Caco-2 (cell line): Measurements from ENCODE around the gene RTP2. TPM values are rescaled to one million over a fixed set of nuclear protein-coding genes. Genes with fewer than 3 reads are reported as not detected.
A peak's percentile ranks its signal among the peaks of the same experiment; 100 is the strongest.

ENCODE experiments used
- BruUV-seq: library from RNA; stranded (reverse); fragments of 400-500 nt; replicated peaks from 2 replicates; lab custom pipeline; 2021; lab: Mats Ljungman, UMichigan
- CTCF ChIA-PET: fragments of 300-600 bp; sonication (Branson Sonifier 250); formaldehyde crosslinking; loops from one replicate; lab custom pipeline; 2022; ENCODE audit warnings: antibody characterized with exemption; lab: Charles Lee
- POLR2A ChIA-PET: fragments of 300-600 bp; sonication (Branson Sonifier 250); formaldehyde crosslinking; loops from one replicate; lab custom pipeline; 2022; ENCODE audit warnings: antibody characterized with exemption; lab: Charles Lee
- DNase-seq, 2 experiments: peaks; one replicate each; pipeline versions ENCODE4 v3.0.0 to v3.0.0-alpha.2; 2020 to 2022
- H3K27me3 ChIP-seq: replicated peaks from 2 replicates; pipeline ENCODE4 v1.6.0; 2011; ENCODE audit warnings: low read length; ENCODE audit not compliant: control insufficient read depth, insufficient read depth
- H3K36me3 ChIP-seq: 2 replicates; pipeline ENCODE4 v1.5.1; 2011; ENCODE audit warnings: low read length; ENCODE audit not compliant: control insufficient read depth, insufficient read depth
- H3K4me1 ChIP-seq: fragments of 250-450 bp; sonication (Bioruptor Pico); 2 replicates; pipeline ENCODE4 v1.5.1; 2020; ENCODE audit warnings: mild to moderate bottlenecking
- H3K4me3 ChIP-seq: 2 replicates; pipeline ENCODE4 v1.5.1; 2011; ENCODE audit warnings: low read depth, mild to moderate bottlenecking, control low read depth, low read length
- H3K9me3 ChIP-seq: fragments of 250-450 bp; sonication (Bioruptor Pico); 2 replicates; pipeline ENCODE4 v1.5.1; 2020; ENCODE audit warnings: mild to moderate bottlenecking, moderate library complexity
- H3K27ac Mint-ChIP-seq: one replicate; pipeline ENCODE4 v1.8.0; 2022; ENCODE audit warnings: mixed read lengths; ENCODE audit not compliant: unreplicated experiment
- H3K27me3 Mint-ChIP-seq: one replicate; pipeline ENCODE4 v1.8.0; 2022; ENCODE audit warnings: mixed read lengths; ENCODE audit not compliant: insufficient read depth, unreplicated experiment
- H3K36me3 Mint-ChIP-seq: one replicate; pipeline ENCODE4 v1.8.0; 2022; ENCODE audit warnings: mild to moderate bottlenecking, mixed read lengths; ENCODE audit not compliant: insufficient read depth, unreplicated experiment
- H3K4me1 Mint-ChIP-seq: one replicate; pipeline ENCODE4 v1.8.0; 2022; ENCODE audit warnings: low read depth, mixed read lengths; ENCODE audit not compliant: unreplicated experiment
- H3K4me3 Mint-ChIP-seq: one replicate; pipeline ENCODE4 v1.8.0; 2022; ENCODE audit warnings: mild to moderate bottlenecking, moderate library complexity, mixed read lengths; ENCODE audit not compliant: unreplicated experiment
- H3K9me3 Mint-ChIP-seq: one replicate; pipeline ENCODE4 v1.8.0; 2022; ENCODE audit warnings: mixed read lengths; ENCODE audit not compliant: unreplicated experiment
- intact Hi-C: fragments of 100-400 bp; cut with micrococcal nuclease; formaldehyde crosslinking; loops from one replicate; pipeline ENCODE4 v1.10.0; 2022; ENCODE audit not compliant: unreplicated experiment
- total RNA-seq: library from RNA; stranded (reverse); gene quantifications from 2 replicates; pipeline ENCODE4 v1.2.3, GENCODE V29; 2022
- TF ChIP-seq, protein P1 (sequence below), 2 experiments: fragments of 200-600 bp in 1 of 2; IDR thresholded peaks; 1 replicate in 1 of 2; 2 replicates in 1 of 2; pipeline versions ENCODE4 v1.5.1 to v1.8.0; 2011 to 2022; ENCODE audit warnings: antibody characterized with exemption in 1 of 2, control low read depth in 1 of 2, inconsistent platforms in 1 of 2, low read depth in 1 of 2, low read length in 1 of 2, mild to moderate bottlenecking in 1 of 2, moderate library complexity in 1 of 2; ENCODE audit not compliant: insufficient read depth in 1 of 2, severe bottlenecking in 1 of 2, unreplicated experiment in 1 of 2

RTP2 gene
- total RNA-seq, 1 experiment from 2014 or later = not detected

DNA sequence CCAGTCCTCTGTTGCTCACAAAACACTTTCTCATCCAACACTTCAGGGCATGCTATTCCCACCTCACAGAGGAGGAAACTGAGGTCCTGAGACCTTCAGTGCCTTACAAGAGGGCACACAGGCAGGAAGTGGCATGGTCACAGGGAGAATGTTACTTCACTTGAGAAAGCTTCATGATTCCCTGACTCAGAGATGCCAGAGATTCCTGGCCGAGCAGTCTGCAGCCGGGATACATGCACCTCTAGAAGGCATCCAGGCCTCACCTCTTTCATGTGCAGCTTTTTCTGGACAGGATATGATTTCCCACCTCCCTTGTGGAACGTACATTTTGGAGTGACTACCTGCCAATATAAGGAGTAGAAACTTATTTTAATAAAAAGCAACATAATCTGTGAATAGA is 29.3 kb downstream of the RTP2 start:
- CTCF ChIA-PET = no interaction called here
- peaks cover 5% of the 10 kb centered on the region; the same call in 1 of the 2 replicates for H3K4me1 ChIP-seq
- no TSS peak for BruUV-seq
- POLR2A ChIA-PET = no interaction called here
- intact Hi-C loops = no loop called here
- no peak for DNase-seq
- H3K36me3 ChIP-seq = no peaks in the 10 kb centered on the region
- no peaks in the 10 kb centered on the region for H3K4me1 Mint-ChIP-seq
- H3K36me3 Mint-ChIP-seq = peaks cover 6% of the 10 kb centered on the region
- peaks cover 12% of the 10 kb centered on the region for H3K27me3 Mint-ChIP-seq
- H3K27me3 ChIP-seq = no peaks in the 10 kb centered on the region
- H3K9me3 Mint-ChIP-seq = no peaks in the 10 kb centered on the region
- H3K4me3 ChIP-seq = no peak overlapping the region
- H3K4me3 Mint-ChIP-seq = no peak overlapping the region
- H3K27ac Mint-ChIP-seq = no peak overlapping the region
- TF ChIP-seq, protein P1, sequence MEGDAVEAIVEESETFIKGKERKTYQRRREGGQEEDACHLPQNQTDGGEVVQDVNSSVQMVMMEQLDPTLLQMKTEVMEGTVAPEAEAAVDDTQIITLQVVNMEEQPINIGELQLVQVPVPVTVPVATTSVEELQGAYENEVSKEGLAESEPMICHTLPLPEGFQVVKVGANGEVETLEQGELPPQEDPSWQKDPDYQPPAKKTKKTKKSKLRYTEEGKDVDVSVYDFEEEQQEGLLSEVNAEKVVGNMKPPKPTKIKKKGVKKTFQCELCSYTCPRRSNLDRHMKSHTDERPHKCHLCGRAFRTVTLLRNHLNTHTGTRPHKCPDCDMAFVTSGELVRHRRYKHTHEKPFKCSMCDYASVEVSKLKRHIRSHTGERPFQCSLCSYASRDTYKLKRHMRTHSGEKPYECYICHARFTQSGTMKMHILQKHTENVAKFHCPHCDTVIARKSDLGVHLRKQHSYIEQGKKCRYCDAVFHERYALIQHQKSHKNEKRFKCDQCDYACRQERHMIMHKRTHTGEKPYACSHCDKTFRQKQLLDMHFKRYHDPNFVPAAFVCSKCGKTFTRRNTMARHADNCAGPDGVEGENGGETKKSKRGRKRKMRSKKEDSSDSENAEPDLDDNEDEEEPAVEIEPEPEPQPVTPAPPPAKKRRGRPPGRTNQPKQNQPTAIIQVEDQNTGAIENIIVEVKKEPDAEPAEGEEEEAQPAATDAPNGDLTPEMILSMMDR (IDR thresholded peaks at IDR 0.05; ENCODE audit: insufficient read depth in 1 of 2, low read depth in 1 of 2, low read length in 1 of 2, severe bottlenecking in 1 of 2, unreplicated experiment in 1 of 2) = no peak
- no peaks in the 10 kb centered on the region for H3K9me3 ChIP-seq

DNA sequence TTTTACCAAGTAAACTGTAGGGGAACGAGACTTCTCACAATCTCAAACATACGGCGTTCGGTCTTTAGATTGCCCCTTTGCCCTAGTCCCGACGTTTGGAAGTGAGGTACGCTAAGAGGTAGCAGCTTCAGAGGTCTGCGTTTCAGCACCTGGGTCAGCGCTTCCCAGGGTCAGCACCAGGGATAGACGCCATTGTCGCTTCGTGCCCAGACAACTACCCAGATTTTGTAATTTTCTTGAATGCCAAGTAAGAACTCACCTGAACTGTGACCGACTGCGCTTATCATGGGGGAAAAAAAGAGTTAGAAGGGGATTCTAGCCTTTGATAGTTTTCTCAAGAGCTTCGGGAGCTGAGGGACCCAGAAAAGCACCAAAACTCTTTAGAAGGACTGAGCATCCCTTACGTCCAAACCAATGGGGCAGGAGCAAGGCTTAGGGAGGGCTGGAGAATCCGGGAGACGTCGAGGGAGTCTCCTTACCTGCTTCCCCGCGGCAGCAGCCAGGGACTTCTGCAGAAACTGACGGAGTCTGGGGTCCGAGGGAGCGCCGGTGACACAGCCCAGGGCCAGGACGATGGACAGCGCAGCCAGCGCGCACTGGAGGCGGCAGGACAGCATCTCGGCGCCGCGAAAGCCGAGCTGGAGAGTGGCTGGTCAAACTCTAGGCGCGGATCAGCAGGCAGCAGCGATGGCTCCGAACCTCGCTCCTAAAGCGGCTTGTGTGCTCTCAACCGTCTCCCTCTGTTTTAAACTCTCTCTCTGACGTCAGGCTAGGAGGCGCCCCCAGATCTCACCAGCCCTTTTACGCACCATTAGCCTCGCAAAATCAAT is 32.5 kb downstream of the RTP2 start, which contains the start of gene SST:
Gene SST (minus strand): TSS at position 720 of the 830 bp plus-strand sequence. CDS start 103 bp downstream, at position 617.
- DNase-seq = peak; percentile 59 to 71
- Mint-ChIP-seq H3K9me3 (no peaks in the 10 kb centered on the region), H3K36me3 (peaks cover 6% of the 10 kb centered on the region), H3K4me1 (peaks cover 8% of the 10 kb centered on the region), H3K27me3 (peaks cover 12% of the 10 kb centered on the region), H3K4me3 (no peak within 1 kb of the TSS), H3K27ac (no peak within 1 kb of the TSS)
- TF ChIP-seq, protein P1 (IDR thresholded peaks at IDR 0.05; ENCODE audit: insufficient read depth in 1 of 2, low read depth in 1 of 2, low read length in 1 of 2, severe bottlenecking in 1 of 2, unreplicated experiment in 1 of 2) = no peak
- H3K4me1 ChIP-seq = peaks cover 13% of the 10 kb centered on the region; the same call in 1 of the 2 replicates
- intact Hi-C loops = no loop called here
- H3K27me3 ChIP-seq = no peaks in the 10 kb centered on the region
- no TSS peak for BruUV-seq
- POLR2A ChIA-PET = no interaction called here
- H3K9me3 ChIP-seq = no peaks in the 10 kb centered on the region
- CTCF ChIA-PET = interaction anchor here (0.7 to 0.9 kb wide), 2 partner anchors 8 to 23 kb away, joined by 3 read pairs; no protein-coding TSS in a partner anchor
- no peaks in the 10 kb centered on the region for H3K36me3 ChIP-seq
- no peak within 1 kb of the TSS for H3K4me3 ChIP-seq

DNA sequence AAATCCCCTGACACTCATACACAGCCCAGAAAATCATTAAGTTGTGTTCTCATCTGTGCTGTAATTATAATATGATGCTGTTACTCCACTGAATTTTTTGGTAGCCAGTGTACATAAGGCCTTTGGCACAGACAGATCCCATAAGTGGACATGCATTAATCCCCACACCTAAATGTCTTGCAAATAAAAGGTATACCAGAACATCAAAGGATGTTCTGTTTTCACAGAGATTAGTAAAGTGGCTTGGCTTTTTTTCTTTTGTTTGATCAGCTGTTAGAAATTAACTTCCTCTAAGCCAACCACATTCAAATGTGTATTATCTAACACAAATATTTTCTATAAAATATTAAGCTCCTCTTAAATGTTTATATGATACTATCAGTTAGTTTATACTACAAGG is 34.8 kb downstream of the RTP2 start:
- H3K4me3 Mint-ChIP-seq = no peak overlapping the region
- CTCF ChIA-PET = interaction anchor here (0.8 to 1.4 kb wide), 3 partner anchors 12 to 349 kb away, joined by 4 to 12 read pairs (median 5); no protein-coding TSS in a partner anchor
- intact Hi-C loops = no loop called here

More for the DNA sequence above, 34.8 kb downstream of the RTP2 start:
- Mint-ChIP-seq H3K4me1 (peaks cover 8% of the 10 kb centered on the region), H3K27ac (no peak overlapping the region), H3K9me3 (no peaks in the 10 kb centered on the region), H3K36me3 (peaks cover 6% of the 10 kb centered on the region), H3K27me3 (peaks cover 13% of the 10 kb centered on the region)
- peaks cover 13% of the 10 kb centered on the region; the same call in 1 of the 2 replicates for H3K4me1 ChIP-seq
- H3K36me3 ChIP-seq = no peaks in the 10 kb centered on the region
- H3K4me3 ChIP-seq = no peak overlapping the region
- no peaks in the 10 kb centered on the region for H3K9me3 ChIP-seq
- TF ChIP-seq, protein P1 (IDR thresholded peaks at IDR 0.05; ENCODE audit: insufficient read depth in 1 of 2, low read depth in 1 of 2, low read length in 1 of 2, severe bottlenecking in 1 of 2, unreplicated experiment in 1 of 2) = no peak
- POLR2A ChIA-PET = no interaction called here
- peak in 1 of 2 experiments; percentile 12 for DNase-seq
- H3K27me3 ChIP-seq = no peaks in the 10 kb centered on the region
- no TSS peak for BruUV-seq
